Heart right ventricle (tissue), 16 donors: ENCODE results near the gene DENND2A. TPM values are rescaled to one million over a fixed set of nuclear protein-coding genes. Genes with fewer than 3 reads are reported as not detected.

Source experiments
- ATAC-seq, 8 donors: fragments of 200-7000 bp; cut with Tn5 transposase; one replicate each; pipeline ENCODE4 v1.9.1; 2020; ENCODE audit warnings: mild to moderate bottlenecking in 8 of 8, moderate library complexity in 8 of 8, moderate number of reproducible peaks in 1 of 8
- DNase-seq, 2 donors: peaks; one replicate each; pipeline ENCODE4 v3.0.0-alpha.2; 2020
- H3K27ac ChIP-seq, 10 donors: fragments of 200-600 bp; sonication (generic) in 2 of 10; one replicate each; pipeline versions ENCODE4 v1.5.0 to v1.8.0; 2020 to 2022; ENCODE audit warnings: mild to moderate bottlenecking in 3 of 10
- H3K27me3 ChIP-seq, 7 donors: fragments of 200-600 bp; one replicate each; pipeline ENCODE4 v1.8.0; 2021 to 2022; ENCODE audit warnings: mild to moderate bottlenecking in 2 of 7
- H3K36me3 ChIP-seq, 9 donors: fragments of 200-600 bp; sonication (generic) in 1 of 9; one replicate each; pipeline versions ENCODE4 v1.5.0 to v1.8.0; 2020 to 2022; ENCODE audit warnings: mild to moderate bottlenecking in 2 of 9
- H3K4me1 ChIP-seq, 9 donors: fragments of 200-600 bp; sonication (generic) in 1 of 9; one replicate each; pipeline versions ENCODE4 v1.5.0 to v1.8.0; 2020 to 2022; ENCODE audit warnings: mild to moderate bottlenecking in 4 of 9
- H3K4me3 ChIP-seq, 10 donors: fragments of 200-600 bp; sonication (generic) in 2 of 10; one replicate each; pipeline versions ENCODE4 v1.5.0 to v1.8.0; 2020 to 2022; ENCODE audit warnings: mild to moderate bottlenecking in 7 of 10, moderate library complexity in 2 of 10
- H3K9me3 ChIP-seq, 11 donors: fragments of 200-600 bp in 10 of 11; sonication (generic) in 2 of 11; one replicate each; pipeline versions ENCODE4 v1.5.0 to v1.8.0; 2013 to 2022; ENCODE audit warnings: mild to moderate bottlenecking in 2 of 11, control low read depth in 1 of 11, moderate library complexity in 1 of 11
- CTCF ChIP-seq, 9 donors: fragments of 200-600 bp; sonication (generic) in 2 of 9; IDR thresholded peaks; one replicate each; pipeline versions ENCODE4 v1.5.0 to v1.8.0; 2021 to 2022; ENCODE audit warnings: antibody characterized with exemption in 9 of 9, mild to moderate bottlenecking in 5 of 9, moderate library complexity in 1 of 9
- WGBS, 2 donors: extraction: QIAGEN DNeasy Blood & Tissue Kit; methylation state at CpG; one replicate each; pipeline ENCODE4 v1.1.7; 2013; ENCODE audit warnings: inconsistent platforms in 1 of 2; 5-methylcytosine and 5-hydroxymethylcytosine counted together
- intact Hi-C, 10 donors: fragments of 100-400 bp; cut with DNase I; formaldehyde crosslinking; loops; one replicate each; pipeline versions ENCODE4 v1.11.1 to v1.14.2; 2022
- polyA plus RNA-seq, 2 donors: library from polyadenylated mRNA; stranded (reverse); fragments of 200-250 nt; gene quantifications; one replicate each; pipeline ENCODE4 v1.2.3, GENCODE V29; 2013
- total RNA-seq, 10 donors: library from RNA; stranded (reverse); fragmentation: NEBNext Ultra II Directional in 3 of 10; extraction: Animal tissue kit (Norgen Biotek cat#: 25700) in 3 of 10; gene quantifications; one replicate each; pipeline versions ENCODE4 v1.2.1 to v1.2.4, GENCODE V29; 2021 to 2023
- donor health status: Arrhythmogenic right ventricular cardiomyopathy.
- donor health status: ischemic (EF 13 %, LVEDD 7.1; RV severe dilation, severe dysfunction).
- donor health status: healthy with polysubstance abuse.
- donor health status: DM: no; HTN: yes; CAD: no.
- donor health status: DM: no; HTN: no; CAD: no.
- donor health status: ischemic (EF 25% LVEDD 6.9; RV normal size, moderate dysfunction).
- donor health status: ischemic (EF 25% LVEDD 5.7; RV mildly dilated, moderate dysfunction).
- donor health status: healthy.
- donor health status: DM: yes; HTN: yes; CAD: no.
- donor health status: Ischemic cardiomyopathy.
- donor health status: ischemic (EF 35%, LVEDD 5.7; RV mildly dilated, moderate dysfunction).
- donor health status: nonischemic (EF 11% LVEDD 7.7; RV severe dilation, severe dysfunction).
- donor health status: DM: yes; HTN: yes; CAD: no.
- donor health status: PGD.
- donor health status: ischemic (EF 29% LVEDD 5.4; RV normal size, mild dysfunction).
- donor health status: nonischemic (EF 23%, LVEDD 6.1; RV moderate dilation, normal function).

Gene DENND2A
- total and polyA plus RNA-seq, 12 donors: 3.8 to 16.9 (median 9.8) TPM

GRCh38 chr7:140675726-140676125 is 35.1 kb upstream of the DENND2A start:
- WGBS, 2 donors: 90% methylated on average over 4 of the region's 4 CpGs
- intact Hi-C loops: loop anchor here in 4 of 10 donors (10.0 kb wide), 1 partner anchor 339 kb away; the partner anchor contains the start of gene MRPS33 (in 4 of the 4)
- Histone ChIP-seq H3K9me3 (no peaks in the 10 kb centered on the region), H3K27ac (peak overlapping the region in 2 of 10 donors; percentile 17 to 33), H3K27me3 (no peaks in the 10 kb centered on the region), H3K4me1 (peaks cover 0 to 35% (median 33%) of the 10 kb centered on the region in 9 donors), H3K36me3 (peaks cover 0 to 33% (median 0%) of the 10 kb centered on the region in 9 donors), H3K4me3 (no peak overlapping the region)
- ATAC-seq (no peak), DNase-seq (no peak)
- no peak for TF ChIP-seq CTCF (IDR thresholded peaks at IDR 0.05)

- Histone ChIP-seq H3K4me3 (no peak overlapping the region), H3K27ac (peak overlapping the region in 2 of 10 donors; percentile 17 to 33), H3K27me3 (no peaks in the 10 kb centered on the region), H3K9me3 (no peaks in the 10 kb centered on the region), H3K4me1 (peaks cover 0 to 35% (median 33%) of the 10 kb centered on the region in 9 donors), H3K36me3 (peaks cover 0 to 27% (median 0%) of the 10 kb centered on the region in 9 donors)
- peak in 7 of 9 donors; percentile 34 to 69 (median 46) for TF ChIP-seq CTCF (IDR thresholded peaks at IDR 0.05)
- 58% methylated on average over 8 of the region's 8 CpGs for WGBS, 2 donors
- peak; percentile 28 to 76 (median 64) for ATAC-seq
- intact Hi-C loops: loop anchor here in 4 of 10 donors (10.0 kb wide), 1 partner anchor 340 kb away; the partner anchor contains the start of gene MRPS33 (in 4 of the 4)
- peak in 1 of 2 donors; percentile 41 for DNase-seq
Measured at GRCh38 chr7:140674899-140675701, 34.5 kb upstream of the DENND2A start.

- 75% methylated on average over 5 of the region's 5 CpGs for WGBS, 2 donors
- peak overlapping the region in 2 of 10 donors; percentile 75 to 76 for H3K27ac ChIP-seq
Measured at GRCh38 chr7:140674356-140674800, 33.8 kb upstream of the DENND2A start.

More at GRCh38 chr7:140674356-140674800, 33.8 kb upstream of the DENND2A start:
- intact Hi-C loops: loop anchor here in 4 of 10 donors (10.0 kb wide), 1 partner anchor 340 kb away; the partner anchor contains the start of gene MRPS33 (in 4 of the 4)
- ATAC-seq (no peak), DNase-seq (no peak)
- Histone ChIP-seq H3K9me3 (no peaks in the 10 kb centered on the region), H3K27me3 (no peaks in the 10 kb centered on the region), H3K4me1 (peaks cover 0 to 35% (median 33%) of the 10 kb centered on the region in 9 donors), H3K4me3 (peak overlapping the region in 1 of 10 donors; percentile 82), H3K36me3 (peaks cover 0 to 20% (median 0%) of the 10 kb centered on the region in 9 donors)
- no peak for TF ChIP-seq CTCF (IDR thresholded peaks at IDR 0.05)
